Eye (tissue), 1 donor: Measurements from ENCODE around the gene ME1.
"Not testable (repeated sequence)": the region's sequence is repeated elsewhere in the genome, so short reads cannot be mapped to it uniquely, and the experiment has no call there.

Experiments used
- DNase-seq: peaks from one replicate; pipeline ENCODE4 v3.0.0-alpha.2; 2015

Gene ME1

DNA sequence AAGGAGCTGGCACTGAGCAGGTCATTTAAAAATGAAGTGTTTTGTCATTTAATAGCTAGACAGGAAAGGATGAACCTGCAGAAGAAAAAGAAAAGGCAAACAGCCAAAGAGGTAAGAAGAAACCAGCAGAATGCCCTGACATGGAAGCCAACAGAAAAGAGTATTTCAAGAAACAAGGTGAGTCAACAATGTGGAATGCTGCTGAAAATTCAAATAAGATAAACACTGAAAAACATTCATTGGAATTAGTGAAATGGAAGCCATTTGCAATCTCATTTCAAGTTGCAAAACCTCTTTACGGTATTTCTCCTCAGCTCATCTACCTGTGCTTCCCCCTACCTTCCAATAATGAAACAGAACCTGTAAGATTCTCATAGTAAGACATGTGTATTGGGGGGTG, 178.1 kb downstream of the ME1 start:
- DNase-seq: no peak

DNA sequence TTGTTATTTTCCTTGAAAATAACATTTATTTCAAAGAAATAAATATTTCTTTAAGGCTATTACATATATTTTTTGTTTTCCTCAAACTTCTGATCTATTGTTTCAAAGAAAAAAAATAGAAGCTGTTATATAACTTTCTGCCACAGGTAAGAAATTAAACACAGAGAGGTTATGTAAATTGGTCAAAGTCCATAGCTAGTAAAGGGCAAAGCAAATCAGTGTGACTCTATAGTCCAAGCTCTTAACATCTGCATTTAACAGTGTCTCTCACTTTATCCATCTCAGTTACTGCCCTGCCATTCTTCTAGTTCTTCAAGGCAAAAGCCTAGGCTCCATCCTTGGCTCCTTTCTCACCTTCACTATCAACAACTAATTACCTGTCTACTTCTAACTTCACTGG, 180.6 kb downstream of the ME1 start:
- no peak for DNase-seq

DNA sequence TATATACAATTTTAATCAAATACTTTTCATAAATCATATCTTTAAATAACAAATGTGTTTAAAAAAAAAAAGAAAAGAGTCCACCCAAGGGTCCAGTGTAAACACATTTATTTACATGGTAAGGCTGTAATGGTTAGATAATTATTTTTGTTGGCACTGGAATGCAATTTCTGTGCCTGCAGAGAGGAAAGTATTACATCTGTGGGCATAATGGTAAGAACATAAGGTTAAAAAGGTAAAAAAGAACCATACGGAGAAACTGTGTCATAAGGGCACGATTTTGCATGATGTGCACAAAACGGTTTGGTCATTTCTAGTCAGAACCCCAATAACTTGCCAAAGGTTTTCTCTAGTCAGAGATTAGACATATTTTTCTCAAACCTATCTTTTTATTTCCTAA, 183.4 kb downstream of the ME1 start:
- DNase-seq: no peak

DNA sequence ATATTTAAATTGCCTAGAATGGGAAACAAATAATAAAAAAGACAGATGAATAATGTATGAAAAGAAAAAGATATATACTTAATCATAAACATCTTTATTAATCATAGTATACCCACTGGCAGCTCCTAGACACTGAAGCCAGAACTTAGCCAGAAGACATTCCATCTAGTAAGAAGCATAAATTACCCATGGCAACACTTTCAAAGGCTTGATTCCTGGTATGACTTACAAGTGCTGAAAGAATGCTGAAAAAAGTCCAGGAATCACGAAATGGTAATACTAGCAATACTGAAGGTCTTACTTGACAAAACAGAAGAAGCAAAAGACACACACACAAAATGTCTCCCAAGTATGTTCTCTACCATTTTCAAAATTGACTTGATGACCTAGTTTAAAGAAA, 199.7 kb downstream of the ME1 start:
- no peak for DNase-seq

DNA sequence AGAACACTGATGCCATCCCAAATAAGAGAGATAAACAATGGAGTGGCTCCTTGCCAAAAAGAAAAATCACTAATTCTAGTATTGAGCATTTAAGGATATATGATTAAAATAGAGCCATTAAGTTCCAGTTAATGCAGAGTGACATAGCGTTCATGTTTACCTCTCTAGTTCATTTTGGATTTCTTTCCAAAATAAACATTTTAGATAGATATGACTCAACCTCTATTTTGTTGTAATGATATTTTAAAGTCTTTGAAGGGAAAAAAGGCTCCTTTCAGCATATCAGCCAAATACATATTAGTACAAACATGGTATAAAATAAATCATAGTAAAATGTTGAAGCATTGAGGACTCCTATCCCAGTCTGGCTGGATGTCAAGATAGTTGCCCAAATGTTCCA, 204.3 kb downstream of the ME1 start:
- DNase-seq: no peak

DNA sequence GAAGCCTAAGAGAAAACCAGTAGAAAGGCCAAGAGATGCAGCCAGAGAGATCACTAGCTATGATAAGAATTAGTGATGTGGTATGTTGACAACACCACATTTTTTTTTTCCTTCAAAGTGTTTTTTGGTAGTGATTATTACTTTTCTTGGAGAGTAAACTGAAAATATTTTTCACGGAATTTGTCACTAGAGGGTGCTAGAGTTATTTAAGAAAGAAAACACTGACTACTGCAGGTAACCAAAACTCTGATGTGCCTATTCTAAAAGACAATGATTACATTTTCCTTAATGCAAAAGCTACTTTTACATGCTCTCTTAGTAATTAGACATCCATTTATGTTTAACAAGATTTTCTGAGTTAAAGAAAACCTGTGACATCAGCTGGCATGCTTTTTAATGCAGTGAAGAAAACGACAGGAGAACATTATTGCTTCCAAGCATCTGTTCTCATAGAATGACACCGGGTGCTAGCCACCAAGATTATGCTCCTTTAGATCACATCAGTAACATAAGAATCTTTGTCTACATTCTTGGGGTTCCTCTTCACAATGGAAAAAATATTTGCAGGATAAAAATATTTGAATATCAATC, 208.9 kb downstream of the ME1 start:
- peak; percentile 79 for DNase-seq

DNA sequence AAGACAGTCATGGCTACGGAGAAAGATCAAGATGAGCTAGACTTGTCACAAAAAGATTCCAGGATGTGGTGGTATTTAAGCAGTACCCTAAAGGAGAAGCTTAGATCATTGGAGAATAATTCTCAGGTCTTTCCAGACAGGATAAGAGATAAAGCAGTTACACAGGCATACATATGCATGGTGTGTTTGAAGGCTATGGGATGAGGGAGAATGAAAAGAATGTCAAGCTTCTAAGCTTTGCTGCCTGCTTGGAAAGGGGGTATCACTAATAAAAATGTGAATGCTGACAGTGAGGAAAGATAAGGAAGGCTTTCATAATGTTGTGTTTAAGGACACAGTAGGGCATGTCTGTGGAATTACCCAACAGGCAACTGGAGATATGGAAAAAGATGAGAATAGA, 209.6 kb downstream of the ME1 start:
- no peak for DNase-seq

DNA sequence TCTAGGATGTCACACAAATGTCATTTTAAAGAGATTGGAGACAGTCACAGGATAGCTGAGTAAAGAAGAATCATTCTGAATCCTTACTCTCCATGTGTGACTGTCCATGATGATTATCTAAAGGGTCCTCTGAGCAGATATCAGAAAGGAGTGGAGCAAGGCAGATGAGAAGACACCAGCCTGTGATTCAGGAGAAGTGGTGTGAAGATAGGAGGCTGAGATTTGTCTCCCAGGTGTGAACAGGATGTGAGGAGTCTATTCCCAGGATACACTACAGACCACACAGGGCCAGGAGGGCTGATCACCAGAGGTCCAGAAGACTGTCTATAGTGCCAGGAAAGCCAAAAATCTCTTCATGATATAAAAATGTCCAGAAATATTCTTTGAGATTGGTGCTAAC, 210.7 kb downstream of the ME1 start:
- DNase-seq: no peak

DNA sequence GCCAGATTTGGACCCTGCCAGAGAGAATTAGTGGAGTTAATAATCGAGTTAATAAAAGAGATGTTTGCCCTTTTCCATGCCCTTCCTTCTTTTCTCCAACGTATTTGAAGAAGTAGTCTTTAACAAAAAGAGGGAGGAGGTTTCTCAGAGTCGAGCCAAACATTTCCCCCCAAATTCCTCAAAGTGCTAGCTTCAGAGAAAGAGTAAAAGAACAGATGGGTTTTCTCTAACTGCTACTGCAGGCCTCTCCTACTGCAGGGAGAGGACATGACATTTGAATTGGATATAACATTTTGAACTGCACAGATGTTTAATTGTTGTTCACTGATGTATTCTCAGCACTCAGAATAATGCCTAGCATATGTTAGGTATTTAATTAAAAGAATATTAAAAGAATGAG, 212.2 kb downstream of the ME1 start:
- no peak for DNase-seq

DNA sequence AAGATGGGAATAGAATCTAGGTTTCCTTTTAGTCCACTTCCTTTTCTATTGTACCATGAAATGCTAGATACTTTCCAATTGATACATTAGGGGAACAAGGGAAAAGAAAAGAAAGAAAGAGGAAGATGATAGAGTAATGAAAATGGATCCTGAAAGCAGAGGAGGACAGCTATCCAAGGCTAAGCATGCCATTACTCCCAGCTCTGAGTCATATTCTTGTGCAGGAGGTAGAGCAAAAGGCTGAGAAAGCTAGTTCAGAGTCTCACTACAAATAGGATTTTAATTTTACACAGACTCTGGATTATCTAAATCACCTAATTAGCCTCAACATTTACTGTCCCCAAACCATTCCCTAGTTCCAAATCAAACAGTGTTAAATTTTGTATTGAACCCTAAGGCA, 214.0 kb downstream of the ME1 start:
- DNase-seq: no peak

DNA sequence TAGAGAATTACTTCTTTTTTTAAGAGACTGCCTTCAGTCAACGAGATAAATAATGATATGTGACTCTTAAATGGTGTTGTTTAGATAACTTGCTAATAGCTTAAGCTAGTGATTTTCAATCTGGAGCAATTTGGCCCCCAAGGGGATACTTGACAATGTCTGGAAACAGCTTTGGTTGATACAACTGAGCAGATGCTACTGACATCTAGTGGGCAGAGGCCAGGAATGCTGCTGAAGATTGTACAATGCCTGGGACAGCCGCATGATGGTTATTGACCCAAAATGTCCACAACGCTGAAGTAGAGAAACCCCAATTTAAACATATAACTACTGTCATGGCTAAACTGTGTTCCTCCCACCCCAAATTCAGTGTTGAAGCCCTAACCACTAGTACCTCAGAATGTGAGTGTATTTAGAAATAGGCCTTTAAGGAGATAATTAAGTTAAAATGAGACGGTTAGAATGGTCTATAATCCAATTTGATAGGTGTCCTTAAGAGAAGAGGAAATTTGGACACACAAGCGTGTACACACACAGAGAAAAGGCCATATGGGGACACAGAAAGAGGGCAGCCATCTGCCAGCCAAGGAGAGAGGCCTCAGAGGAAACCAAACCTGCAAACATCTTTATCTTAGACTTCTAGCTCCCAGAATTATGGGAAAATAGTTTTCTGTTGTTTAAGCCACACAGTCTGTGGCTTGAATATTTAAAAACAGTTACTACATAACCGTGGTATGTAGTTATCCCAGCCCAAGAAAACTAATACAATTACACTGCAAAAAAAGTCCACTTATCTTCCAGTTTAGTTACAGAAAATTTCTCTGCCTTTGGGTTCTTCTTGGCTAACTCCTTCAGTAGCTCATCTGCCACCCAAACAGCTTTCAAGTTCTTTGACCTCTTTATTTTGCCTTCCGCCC, 215.5 kb downstream of the ME1 start:
- DNase-seq: peak; percentile 90

DNA sequence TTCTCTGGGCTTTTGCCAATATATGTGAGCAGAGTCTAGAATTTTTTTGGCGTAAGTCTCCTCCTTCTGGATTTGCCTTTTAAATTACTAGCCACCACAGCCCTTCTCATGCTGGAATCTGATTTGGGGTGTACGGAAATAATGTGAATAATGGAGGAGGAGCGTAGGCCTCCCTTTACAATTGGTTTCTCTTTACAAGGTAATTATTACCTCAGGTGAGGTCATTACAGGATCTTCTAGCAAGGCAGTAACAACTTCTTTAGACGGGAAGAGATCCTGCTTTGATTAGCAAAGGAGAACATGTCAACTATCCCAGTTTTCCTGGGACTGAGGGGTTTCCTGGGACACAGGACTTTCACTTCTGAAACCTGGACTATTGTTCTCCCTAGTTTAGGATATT, 228.8 kb downstream of the ME1 start:
- no peak for DNase-seq

DNA sequence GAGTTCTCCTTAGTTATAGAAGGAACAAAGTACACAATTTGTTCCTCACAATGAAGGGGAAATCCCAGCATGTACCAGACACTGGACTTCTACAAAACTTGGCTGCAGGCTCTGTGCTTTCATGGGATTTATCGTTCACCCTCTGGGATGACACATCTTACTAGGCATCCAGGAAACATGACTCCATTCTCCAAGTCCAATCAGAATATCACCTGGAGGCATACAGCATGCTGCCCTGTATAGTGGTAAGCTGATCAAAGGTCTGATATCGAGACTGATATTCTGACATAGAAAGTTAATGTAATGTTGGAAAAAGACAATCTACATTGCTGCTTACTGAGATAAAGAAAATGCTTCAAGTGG, 231.0 kb downstream of the ME1 start:
- DNase-seq: no peak

DNA sequence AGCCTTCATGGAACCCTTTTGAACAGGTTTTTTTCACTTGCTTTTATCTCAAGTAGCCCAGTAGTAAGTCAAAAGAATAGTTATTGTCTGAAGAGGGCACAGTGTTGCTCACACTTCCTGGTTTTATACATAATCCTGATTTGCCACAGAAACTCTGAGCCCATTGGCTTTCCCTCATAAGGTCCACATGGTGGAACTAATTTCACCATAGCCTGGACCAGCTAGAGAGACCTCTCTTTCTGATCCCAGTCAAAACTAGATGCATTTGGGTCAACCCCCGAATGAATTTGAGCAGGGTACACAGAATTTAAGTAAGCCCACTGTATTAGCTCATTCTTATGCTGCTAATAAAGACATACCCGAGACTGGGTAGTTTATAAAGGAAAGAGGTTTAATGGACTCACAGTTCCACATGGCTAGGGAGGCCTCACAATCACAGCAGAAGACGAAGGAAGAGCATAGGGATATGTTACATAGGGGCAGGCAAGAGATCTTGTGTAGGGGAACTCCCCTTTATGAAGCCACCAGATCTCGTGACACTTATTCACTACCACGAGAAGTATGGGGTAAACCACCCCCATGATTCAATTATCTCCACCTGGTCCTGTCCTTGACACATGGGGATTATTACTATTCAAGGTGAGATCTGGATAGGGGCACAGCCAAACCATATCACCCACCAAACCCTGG, 231.5 kb downstream of the ME1 start:
- DNase-seq: no peak

DNA sequence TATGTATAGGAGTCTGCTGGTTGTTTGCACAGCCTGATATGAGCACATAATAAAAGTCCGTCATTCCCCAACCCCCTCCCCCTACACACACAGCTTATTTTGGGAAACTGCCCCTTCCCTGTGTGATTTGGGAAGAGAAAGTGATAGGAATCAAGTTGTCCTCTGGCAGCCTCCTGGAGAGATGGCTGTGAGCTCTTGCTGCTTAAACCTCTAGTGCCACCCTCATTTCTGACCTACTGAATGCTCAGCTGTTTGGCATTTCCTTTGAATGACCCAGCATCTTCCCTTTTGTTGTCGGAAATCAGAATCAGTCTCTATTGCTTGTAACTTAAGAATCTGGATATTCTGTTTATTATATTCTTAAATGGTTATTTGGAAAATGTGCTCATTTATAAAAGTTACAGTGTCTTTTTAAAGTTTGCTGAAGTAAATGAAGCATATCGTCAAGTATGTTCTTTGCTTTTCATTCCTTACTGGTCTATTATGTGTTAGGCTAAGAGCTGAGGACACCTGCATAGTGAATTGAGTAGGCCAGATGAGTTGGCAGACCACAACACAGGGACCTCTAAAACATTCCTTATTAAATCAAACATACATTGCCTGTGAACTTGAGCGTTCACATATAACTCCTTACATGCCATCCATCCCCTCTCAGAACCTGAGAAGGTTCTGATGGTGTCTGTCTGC, 232.2 kb downstream of the ME1 start:
- no peak for DNase-seq

DNA sequence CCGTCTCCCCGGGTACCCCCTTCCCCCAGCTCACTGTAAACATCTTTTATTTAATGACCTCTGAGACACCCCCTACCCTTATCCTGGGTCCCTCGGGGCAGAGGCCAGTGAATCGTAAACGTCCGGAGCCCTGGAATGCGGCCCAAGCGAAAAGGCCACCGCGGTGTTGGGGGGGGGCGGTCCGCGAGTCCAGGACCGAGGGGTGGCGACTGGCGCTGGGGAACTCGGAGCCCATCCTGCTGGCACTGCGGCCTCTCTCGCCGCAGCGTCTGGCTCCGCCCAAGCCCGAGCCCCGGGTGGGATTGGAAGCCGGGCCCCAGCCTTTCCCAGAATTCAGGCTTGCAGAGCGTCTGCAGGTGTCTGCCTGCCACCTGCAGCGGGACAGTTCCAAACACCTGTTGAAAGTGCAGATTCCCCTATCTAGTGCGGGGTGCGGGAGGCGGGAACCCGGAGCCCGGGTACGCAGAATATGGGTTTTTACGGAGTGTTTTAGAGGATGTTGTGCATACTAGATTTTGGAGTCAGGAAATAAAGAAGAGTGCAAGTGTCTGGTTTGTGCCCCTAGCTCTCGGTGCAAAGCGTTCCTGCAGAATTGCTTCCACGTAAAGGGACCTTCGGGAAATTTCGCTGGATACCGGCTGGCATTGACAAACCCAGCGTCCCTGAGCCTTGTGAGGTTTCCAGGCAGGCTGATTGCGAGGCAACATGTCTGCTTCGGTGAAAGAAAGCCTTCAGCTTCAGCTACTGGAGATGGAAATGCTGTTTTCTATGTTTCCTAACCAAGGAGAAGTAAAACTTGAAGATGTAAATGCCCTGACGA, 236.9 kb downstream of the ME1 start:
- DNase-seq: no peak

DNA sequence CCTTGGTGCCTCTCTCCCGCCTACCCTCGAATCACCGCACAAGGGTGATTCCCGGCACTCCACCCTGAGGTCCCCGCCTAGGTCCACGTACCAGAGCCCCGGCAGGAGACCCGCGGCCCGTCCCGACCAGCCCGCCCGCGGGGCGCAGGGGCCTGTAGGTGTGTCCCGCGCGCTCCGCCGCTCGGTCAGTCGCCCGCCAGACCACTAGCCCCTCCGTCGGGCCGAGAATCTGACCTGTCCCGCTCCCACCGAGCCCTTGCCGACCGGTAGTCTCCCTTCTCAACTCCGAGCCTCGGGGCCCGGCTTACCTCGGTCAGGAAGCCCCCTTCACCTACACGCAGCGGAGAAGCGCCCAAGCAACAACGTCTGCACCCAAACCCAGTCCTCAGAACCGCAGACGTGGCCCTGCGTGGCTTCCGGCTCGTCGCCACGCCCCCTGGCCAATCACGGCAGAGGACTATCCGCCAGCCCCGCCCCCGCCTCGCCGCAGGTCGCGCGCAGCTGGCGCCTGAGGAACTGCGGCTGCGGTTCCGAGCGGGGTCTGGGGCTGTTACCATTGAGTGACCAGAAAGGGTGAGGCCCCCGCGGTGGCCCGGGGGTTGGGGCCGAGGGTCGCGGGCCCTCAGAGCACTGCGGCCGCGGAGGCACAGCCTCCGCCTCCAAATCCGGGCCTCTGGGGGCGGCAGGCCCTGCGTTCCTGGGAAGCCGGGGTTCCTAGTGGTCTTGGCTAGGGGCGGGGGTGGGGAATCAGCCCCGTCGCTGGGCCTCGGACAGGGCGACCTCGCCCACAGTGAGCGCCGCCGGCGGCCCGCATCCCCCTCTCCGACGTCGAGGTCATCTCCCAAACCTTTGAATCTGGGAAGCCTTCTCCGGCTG, 237.7 kb downstream of the ME1 start, which contains the start of the genes PGM3 and RWDD2A:
PGM3 (minus strand) TSS at position 395 of the 876 bp plus-strand sequence. CDS start 2,253 bp downstream, outside the sequence.
RWDD2A (plus strand) TSS at position 487 of the 876 bp plus-strand sequence. CDS start 1,095 bp downstream, outside the sequence.
- DNase-seq: peak; percentile 95

DNA sequence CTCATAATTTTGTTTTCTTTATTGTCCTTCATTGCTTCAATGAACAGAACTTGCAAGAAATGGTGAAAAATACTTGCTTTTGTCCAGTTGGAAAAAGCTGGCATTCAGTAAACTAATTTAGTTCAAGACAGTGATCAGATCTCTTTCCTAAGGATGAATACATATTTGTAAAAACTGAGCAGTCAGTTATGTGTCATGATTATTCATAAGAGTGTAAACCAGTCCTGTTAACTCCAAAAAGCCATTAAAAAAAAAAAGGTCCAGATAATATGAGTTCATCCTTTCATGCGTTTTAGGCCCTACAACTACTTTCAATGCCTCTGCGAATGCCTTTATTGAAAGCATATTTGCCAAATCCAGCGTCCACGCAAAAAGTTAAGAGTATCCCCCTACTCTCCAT, 238.4 kb downstream of the ME1 start:
- DNase-seq: no peak

DNA sequence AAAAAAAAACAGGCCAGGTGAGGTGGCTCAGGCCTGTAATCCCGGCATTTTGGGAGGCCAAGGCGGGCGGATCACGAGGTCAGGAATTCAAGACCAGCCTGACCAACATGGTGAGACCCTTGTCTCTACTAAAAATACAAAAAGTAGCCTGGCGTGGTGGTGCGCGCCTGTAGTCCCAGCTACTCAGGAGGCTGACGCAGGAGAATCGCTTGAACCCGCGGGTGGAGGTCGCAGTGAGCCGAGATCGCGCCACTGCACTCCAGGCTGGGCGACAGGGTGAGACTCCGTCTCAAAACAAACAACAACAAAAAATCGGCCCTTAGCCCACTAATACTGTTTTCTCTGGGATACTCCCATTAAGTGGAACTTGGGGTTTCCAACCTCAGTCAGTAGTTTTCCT, 238.9 kb downstream of the ME1 start:
- DNase-seq: not testable (repeated sequence)

DNA sequence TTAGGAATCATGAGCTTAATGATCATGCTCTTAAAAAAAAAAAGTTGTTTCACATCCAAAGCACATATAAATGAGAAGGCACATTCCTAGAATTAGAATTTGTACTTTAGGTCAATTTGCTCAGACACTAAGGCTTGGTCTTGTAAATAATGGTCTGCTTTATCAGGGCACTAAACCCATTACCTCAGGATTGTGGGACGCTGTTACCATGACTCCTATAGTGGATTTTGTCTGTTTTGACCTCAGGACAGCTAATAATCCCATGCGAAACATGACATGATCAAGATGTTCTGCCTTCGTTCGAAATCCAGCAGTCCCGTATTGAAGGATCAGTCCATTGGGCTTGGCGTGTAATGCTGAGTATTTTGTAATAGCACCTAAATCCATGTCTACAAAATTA, 240.2 kb downstream of the ME1 start:
- DNase-seq: no peak

DNA sequence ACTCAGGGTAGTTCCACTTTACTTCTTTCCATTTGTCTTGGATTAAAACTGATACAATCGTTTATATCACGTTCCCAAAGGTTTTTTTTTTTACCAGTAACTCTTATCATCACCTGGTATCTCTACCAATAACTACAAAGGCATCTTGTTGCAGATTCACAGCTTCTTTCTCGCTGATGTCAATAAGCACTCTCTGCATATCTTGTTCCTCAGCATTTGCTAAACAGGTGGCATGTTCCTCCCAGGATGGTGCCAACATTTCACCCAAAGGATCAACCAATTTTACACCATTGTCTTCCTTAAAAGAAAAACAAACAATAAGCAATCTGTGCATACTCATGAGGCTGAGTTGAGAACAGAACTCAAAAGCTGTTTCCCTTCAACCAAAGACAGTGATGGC, 242.3 kb downstream of the ME1 start:
- DNase-seq: no peak
